DMS 273 (cell line): ENCODE data around the gene DMRT3.

Source experiments
- DNase-seq: peaks from one replicate; lab custom pipeline; 2025; ENCODE audit not compliant: unreplicated experiment; lab: John Stamatoyannopoulos, UW

Gene DMRT3

DNA sequence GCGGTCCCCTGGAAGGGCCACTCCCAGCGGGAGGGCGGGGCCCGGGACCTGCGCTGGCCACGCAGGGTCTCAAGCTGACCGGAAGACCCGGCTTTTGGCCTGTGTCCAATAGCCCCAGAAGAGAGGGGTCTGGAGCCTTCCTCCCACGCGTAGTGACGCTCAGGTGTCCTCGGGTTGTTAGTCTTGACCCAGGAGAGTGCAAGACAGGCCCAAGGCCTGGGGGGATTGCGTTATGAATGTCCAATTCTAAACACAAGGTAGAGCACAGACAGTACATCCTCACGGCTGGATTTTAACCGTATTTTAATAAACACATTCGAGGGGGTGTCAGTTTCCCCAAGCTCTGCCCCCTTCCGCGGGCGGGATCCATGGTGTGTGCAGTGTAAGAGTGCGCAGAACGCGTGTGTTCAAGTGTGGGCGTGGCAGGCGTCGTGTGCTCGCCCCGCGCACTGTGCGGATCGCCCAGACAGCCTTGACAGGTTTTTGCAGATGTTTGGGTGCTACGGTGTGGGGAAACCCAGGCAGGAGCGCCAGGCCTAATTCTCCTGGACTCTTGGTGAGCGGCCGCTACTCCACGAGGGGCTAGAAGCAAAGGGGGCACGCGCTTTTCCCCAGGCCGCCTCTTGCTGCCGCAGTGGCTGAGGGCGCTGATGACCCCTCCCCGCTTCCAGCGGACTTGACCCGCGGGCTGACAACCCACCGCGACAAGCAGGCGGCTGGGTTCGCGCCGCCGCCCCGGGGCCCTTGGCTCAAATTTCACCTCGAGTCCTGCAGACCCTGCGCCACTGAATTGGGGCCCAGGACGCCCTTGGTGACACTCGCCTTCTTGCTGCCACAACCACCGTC lies 6.1 kb upstream of the DMRT3 start:
- no peak for DNase-seq

DNA sequence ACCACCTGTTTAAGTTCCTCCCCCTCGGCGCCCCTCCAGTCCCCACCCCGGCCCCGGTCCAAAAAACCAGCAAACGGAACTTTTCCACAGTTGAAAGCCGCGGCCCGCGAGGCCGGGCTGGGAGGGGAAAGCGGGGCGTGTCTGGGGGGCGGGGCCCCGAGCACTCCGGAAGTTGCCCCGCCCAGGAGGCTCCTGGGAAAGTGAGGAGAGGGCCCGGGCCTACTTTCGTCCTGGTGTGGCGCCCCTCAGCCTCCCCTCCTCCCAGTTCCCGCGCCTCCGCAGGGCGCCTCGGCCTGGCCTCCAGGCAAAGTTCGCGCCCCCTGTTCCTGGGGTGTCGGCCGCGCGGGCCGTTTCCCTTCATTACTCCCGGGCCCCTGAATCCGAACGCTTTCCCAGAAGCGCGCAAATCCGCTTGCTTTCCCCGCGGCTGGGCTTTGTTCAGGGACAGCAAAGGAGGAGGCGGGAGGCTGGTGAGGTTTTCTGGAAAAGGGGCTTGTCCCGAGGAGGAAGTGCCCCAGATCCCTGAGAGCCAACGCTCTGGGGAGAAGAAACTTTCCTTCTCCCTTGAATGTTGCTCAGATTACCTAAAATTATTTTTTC lies 4.5 kb upstream of the DMRT3 start:
- no peak for DNase-seq

GRCh38 chr9:972501-973294 lies 3.8 kb upstream of the DMRT3 start:
- no peak for DNase-seq

- no peak for DNase-seq
Observed at GRCh38 chr9:973295-973834, 3.1 kb upstream of the DMRT3 start.

- DNase-seq, result no peak
Observed at GRCh38 chr9:974031-974995, 2.1 kb upstream of the DMRT3 start.

GRCh38 chr9:974996-975739 lies 1.3 kb upstream of the DMRT3 start:
- DNase-seq, result no peak

GRCh38 chr9:975740-976257 lies 656 bp upstream of the DMRT3 start:
- no peak for DNase-seq

DNA sequence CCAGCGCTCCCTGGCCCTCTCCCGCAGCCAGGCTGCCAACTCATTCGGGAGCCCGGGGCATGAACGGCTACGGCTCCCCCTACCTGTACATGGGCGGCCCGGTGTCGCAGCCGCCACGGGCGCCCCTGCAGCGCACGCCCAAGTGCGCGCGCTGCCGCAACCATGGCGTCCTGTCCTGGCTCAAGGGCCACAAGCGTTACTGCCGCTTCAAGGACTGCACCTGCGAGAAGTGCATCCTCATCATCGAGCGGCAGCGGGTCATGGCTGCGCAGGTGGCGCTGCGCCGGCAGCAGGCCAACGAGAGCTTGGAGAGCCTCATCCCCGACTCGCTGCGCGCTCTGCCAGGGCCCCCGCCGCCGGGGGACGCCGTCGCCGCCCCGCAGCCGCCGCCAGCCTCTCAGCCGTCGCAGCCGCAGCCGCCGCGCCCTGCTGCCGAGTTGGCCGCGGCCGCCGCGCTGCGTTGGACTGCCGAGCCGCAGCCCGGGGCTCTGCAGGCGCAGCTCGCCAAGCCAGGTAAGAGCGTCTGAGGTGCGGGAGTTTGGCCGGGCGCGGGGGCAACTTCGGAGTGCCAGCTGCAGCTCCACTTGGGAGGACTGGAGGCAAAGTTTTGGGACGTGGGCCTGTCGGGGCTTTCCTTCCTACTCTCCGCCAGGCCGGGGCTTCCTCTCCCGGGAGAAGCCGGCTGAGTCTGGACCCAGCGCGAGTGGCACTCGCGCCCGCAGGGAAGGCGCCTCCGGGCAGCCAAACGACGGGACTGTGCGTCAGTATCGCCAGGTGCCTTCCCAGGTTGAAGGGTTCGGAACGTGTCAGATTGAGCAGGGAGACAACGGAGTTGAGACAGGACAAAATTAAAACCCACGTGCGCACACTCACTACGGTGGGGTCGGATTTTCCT lies 735 bp downstream of the DMRT3 start:
- DNase-seq, result peak; percentile 48

DNA sequence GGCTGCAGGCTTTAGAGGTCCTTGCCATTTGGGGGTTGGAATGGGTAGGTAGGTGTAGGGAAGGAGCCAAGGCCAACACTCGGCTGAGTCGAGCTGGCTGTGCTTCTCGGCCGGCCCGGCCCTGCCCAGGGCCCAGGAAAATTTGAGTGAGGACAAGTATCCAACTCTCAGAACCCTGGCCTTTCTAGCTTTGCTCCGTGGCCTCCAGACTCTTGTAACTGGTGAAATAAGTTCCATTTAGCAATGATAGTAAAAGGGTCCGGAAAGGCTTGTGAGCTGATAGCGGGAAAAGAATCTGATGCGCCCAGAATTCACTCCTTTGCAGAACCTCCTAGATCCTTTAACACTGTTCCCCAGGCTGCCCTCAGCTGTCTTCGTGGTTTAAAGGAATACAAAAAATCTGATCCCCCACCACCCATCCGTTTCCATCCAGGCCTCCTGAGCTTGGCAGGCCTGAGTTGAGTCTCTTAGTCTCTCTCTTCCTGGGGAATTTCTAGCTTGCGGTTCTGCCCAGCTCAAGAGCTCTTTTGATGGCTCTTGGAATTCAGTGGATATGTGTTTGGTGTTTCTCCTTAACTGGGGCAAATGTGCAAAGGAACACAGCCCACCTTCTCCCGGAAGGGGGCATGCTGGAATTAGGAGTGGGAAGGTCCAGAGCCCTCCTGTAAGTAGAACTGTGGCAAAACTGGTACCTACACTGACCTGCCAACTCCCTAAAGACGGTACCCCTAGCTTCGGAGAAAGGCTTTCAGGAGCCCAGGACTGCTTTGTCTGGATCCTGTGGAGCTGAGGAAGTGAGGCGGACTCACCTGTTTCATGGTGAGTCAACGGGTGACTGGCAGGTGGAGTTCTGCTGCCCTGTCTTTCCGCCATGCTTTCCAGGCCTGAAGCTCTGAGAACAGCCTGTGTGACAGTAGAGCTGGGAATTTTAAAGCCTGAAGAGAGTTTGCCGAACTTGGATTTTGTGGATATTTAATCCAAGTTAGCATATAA lies 1.7 kb downstream of the DMRT3 start:
- no peak for DNase-seq

- DNase-seq, result no peak
Observed at GRCh38 chr9:979983-980382, 3.5 kb downstream of the DMRT3 start.

DNA sequence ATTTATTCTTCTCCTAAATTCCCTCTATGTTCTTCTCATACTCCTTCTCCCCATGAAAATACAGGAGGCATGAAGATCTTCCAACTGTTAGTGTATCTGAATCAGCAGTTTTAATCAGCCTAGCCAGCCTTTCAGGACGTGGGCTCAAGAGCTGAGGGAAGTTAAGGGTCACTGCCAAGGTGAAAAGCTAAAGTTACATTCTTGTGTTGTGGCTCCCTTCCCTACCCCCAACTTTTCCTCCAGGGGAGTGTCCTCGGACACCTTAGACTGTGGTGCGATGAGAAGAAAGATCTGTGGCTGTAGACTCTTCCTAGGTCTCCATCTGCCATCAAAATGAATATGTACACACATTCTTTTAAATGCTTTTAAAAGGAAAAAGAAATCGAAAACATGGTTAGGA lies 4.2 kb downstream of the DMRT3 start:
- DNase-seq, result no peak

GRCh38 chr9:981491-981898 lies 5.0 kb downstream of the DMRT3 start:
- no peak for DNase-seq

DNA sequence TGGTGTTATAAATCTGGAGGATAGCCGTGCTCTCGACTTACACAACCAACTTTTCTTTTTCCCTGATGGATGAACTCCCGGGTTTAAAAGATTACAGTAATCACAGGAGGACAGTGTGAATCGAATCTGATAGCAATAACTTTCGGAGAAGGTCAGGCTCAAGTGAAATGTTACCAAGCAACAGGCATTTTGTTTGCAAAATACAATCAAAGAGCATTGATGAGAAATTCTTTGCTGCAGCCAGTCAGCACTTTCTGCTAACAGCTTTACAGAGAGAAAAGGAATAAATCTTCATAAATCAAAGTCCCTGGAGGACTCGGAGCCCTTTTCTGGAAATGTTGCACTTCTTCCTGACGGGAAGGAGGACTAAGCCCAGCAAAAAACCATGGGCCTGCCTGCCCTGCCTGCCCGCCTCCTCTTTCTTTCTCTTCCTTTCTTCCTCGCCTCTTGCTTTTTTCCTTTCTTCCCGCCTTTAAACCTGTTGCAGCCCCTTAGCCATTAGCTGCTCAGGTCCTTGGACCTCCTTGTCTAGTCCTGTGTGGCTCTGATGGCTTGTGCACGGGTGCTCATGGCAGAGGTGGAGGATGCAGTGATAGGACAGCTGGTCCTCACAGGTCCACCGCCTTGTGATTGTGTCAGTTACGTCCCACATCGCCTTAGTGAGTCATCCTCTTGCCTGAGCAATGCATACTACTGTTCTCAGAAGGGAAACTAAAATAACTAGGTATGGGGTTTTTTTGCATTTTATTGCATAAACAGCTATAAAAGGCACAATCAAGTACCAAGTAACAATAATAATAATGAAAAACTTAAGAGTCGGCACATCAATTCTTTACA lies 6.2 kb downstream of the DMRT3 start:
- no peak for DNase-seq

GRCh38 chr9:994005-994404 lies 17.6 kb downstream of the DMRT3 start:
- no peak for DNase-seq

- DNase-seq, result no peak
Observed at GRCh38 chr9:995192-995591, 18.7 kb downstream of the DMRT3 start.

DNA sequence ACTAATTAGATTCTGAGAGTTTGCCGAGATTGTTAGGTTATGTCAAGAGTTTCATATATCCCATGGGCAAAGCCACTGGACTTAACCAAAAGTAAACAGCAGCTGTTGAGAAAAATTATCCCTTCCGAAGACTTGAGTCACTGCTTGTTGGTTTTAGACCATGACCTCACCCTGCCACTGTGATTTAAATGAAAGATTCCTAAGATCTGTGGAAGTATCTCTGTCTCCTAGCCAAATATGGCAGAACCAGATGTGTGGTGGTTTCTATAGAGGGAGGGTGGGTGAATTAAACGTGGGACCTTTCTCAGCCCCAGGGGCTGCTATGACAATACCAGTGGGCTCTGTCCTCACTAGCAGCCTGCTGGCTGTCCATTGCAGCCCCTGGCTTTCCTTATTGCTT lies 19.3 kb downstream of the DMRT3 start:
- no peak for DNase-seq
